GM19023 (cell line): ENCODE measurements around the gene ACTRT2.

Source experiments
- ATAC-seq: cut with Tn5 transposase; IDR thresholded peaks from one replicate; pipeline ENCODE4 v1.9.1; 2021; ENCODE audit warnings: mild to moderate bottlenecking, moderate library complexity; ENCODE audit not compliant: unreplicated experiment

The ACTRT2 gene

GRCh38 chr1:3052501-3052900, 31.2 kb downstream of the ACTRT2 start:
- ATAC-seq, result no peak

DNA sequence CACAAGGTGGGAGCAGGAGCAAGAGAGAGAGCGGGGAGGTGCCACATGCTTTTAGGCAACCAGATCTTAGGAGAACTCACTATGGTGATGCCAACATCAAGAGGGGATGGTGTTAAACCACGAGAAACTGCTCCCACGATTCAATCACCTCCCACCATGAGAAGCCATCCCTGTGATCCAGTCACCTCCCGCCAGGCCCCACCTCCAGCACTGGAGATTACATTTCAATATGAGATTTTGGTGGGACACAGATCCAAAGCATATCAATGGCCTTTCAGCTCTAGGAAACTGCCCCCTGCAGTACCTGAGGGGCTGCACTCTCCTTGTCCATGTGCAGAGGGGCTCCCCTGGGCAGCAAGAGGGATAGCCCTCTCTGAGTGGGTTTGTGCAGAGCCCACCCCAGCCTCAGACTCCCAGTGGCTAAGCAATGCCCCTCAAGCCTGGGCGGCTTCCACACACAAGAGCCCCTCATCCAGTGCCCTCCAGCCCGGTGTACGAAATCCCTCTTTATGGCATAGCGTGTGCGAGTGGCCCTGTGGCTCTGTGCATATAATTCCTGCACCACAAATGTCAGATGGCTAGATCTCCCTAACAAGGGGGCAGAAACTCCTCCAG, 32.2 kb downstream of the ACTRT2 start:
- no peak for ATAC-seq

DNA sequence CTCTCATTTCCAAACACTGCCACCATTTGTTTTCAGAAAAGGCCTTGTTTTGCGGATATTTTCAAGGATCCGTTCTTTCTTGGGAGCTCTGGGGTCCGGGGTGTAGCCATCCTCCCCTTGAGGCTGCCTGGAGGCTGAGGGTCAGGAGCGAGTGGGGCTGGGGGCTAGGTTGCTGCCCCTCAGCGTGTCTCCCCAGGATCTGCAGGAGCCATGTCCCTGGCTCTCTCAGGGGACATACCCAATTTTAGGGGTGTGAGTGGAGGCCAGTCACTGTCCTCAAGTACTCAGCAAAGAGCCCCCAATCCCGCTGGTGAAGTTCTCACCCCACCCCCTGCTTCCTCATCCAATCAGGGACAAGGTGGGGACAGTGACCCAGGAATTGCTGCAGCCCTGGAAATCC, 32.7 kb downstream of the ACTRT2 start:
- no peak for ATAC-seq

GRCh38 chr1:3054474-3054873, 33.2 kb downstream of the ACTRT2 start:
- no peak for ATAC-seq

GRCh38 chr1:3055051-3055450, 33.8 kb downstream of the ACTRT2 start:
- no peak for ATAC-seq

DNA sequence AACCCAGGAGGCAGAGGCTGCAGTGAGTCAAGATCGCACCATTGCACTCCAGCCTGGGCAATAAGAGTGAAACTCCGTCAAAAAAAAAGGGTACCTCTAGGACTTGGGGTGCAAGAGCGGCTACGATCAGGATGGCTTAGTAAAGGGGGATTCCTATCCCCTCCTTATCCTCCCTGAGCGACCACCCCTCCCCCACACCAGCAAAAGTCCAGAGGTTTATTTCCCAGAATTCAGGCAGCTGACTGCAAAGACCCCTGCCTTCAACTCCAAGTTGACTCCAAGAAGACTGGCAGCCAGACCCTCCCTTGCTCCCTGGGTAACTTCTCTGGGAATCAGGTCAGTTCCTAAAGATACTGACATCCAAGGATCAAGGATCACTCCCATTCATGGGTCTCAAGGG, 35.4 kb downstream of the ACTRT2 start:
- ATAC-seq, result no peak

- ATAC-seq, result no peak
Measured at GRCh38 chr1:3058263-3059030, 37.2 kb downstream of the ACTRT2 start.

DNA sequence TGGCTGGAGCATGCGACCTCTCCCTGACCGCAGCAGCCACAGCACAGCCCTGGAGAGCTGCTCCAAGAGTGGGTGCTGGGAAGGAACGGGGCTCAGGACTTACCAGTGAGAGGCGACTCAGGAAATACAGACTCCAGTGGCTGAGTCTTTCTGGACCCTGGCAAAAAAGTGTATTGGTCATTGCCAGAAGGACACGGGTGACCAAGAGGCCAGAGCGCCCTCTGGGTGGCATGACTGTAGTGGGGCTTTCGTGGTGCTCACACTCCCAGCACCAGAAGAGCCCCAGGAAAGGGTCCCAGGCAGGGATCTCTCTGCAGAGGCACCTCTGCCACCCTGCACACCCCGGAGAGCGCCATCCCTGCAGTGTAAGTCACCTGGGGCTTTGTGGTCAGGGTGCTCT, 38.9 kb downstream of the ACTRT2 start:
- no peak for ATAC-seq

GRCh38 chr1:3060601-3061551, 39.6 kb downstream of the ACTRT2 start:
- ATAC-seq, result no peak

GRCh38 chr1:3061566-3061965, 40.3 kb downstream of the ACTRT2 start:
- ATAC-seq, result no peak

- no peak for ATAC-seq
Measured at GRCh38 chr1:3061981-3062615, 40.8 kb downstream of the ACTRT2 start.

GRCh38 chr1:3062616-3063378, 41.5 kb downstream of the ACTRT2 start:
- no peak for ATAC-seq

DNA sequence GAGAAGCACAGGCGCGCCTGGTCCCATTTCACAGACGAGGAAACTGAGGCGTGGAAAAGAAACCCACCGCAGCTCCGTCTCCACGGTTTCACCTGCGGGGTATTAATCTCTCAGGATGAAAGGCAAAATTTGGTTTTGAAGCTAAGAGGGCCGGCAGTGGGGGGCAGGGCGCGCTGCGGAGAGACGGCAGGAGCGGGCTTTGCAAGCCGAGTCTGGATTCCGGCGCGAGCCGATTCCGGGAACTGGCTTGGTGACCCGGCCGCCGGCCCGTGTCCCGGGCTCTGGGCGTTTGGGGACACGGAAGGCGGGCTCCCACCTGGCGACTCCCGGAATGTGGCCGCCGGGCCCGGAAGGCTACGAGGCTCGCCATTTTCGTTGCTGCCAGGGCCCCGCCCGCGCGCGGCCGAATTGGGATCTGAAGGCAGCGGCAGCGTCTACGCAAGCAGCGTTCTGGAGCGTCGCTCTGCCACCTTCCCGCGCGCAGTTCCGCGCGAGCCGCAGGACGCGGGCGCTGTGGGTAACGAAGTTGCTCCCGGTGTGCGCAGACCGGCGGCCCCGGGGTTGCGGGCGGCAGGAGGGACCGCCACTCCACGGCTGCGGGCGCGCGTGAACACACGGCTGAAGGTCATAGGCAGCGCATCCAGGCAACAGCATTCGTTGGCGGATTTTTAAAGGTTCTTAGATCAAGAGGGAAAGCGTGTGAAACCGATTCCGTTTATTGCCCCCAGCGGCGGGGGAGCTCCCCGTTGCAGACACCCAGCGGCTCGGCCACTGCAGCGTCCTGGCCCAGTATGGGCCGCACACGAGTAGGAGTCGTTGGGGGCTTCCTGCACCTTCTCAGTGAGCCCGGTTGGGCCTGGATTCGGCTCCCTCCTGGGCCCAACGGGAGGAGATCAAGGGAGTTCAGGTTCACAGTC, 42.4 kb downstream of the ACTRT2 start:
- ATAC-seq, result no peak

DNA sequence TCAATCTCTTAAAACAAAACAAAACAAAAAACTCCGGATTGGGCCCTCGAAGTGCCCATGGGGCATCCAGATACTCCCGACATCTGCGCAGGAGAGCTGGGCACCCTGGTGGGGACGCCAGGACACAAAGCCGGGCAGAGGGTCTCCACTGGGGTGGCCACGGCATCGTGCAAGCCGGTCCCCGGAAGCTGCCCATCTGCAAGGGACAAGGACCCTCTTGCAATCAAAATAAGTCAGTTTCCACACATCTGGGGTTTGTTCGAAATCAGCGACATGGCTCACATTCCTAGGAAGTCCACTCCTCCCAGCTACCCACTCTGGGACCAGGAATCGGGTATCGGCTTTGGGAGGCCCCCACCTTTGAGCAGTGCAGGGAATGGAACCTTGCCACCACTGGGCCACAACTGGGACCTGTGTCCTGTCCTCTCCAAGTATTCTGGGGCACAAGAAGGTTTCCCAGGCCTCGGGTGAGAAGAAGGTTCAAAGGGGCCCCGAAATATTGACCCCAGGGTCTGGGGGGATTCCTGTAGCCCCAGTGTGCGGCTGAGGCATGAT, 43.1 kb downstream of the ACTRT2 start:
- ATAC-seq, result no peak

GRCh38 chr1:3064901-3065300, 43.6 kb downstream of the ACTRT2 start:
- ATAC-seq, result no peak

DNA sequence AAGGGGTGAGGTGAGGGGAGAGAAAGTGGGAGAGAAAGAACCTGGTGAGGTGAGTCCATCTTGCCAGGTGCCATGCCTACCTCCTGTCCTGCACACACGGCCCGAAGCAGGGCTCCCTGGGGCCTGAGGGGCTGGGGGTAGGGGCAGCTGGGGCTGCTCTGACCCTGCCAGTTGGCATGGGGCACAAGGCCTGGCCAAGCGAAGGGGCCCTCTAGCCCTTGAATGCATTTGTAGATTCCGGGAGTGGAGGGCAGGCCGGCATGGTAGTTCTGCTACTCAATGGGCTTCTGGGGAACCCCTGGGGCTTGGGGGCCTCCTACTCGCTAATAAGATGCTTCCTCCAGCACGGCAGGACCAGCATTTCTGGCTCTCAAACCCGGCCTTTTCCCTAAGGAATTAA, 44.1 kb downstream of the ACTRT2 start:
- ATAC-seq, result no peak

DNA sequence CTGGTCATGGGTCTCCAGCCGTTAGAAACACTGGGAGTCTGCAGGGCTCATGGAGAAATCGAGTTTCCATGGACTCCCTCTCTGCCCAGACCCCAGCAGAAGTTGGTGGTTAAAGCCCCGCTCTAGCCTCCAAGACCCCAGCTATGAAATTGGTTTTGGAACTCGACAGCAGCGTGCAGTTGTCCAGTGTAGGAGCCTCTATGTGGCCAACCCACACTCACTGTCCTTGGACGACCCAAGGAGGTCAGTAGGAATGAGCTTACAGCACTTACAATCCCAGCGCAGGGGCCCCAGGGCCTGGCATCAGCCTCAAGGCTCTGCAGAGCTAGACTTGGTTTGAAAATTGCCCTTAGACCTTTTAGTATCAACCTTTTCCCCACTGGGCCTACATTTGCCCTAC, 44.5 kb downstream of the ACTRT2 start:
- ATAC-seq, result no peak

- no peak for ATAC-seq
Measured at GRCh38 chr1:3066250-3066711, 45.0 kb downstream of the ACTRT2 start.

- ATAC-seq, result no peak
Measured at GRCh38 chr1:3066826-3067225, 45.6 kb downstream of the ACTRT2 start.
